Left cardiac atrium (tissue), 4 donors: ENCODE data around the gene ZNF568. TPM values are rescaled to one million over a fixed set of nuclear protein-coding genes. Genes with fewer than 3 reads are reported as not detected.
A peak's percentile ranks its signal among the peaks of the same experiment; 100 is the strongest.

Source experiments
- ATAC-seq, 2 donors: fragments of 200-7000 bp; cut with Tn5 transposase; one replicate each; pipeline ENCODE4 v1.9.1; 2020; ENCODE audit warnings: mild to moderate bottlenecking in 2 of 2, moderate library complexity in 2 of 2
- DNase-seq: peaks from one replicate; pipeline ENCODE4 v3.0.0-alpha.2; 2020
- intact Hi-C, 2 donors: fragments of 100-400 bp; cut with DNase I; formaldehyde crosslinking; loops; one replicate each; pipeline versions ENCODE4 v1.14.1 to v1.15.1; 2022 to 2023
- total RNA-seq, 2 donors: library from RNA; stranded (reverse); fragmentation: NEBNext Ultra II Directional; extraction: Animal tissue kit (Norgen Biotek cat#: 25700); gene quantifications; one replicate each; pipeline ENCODE4 v1.2.1, GENCODE V29; 2021
- donor health status: DM: no; HTN: yes; CAD: no.
- donor health status: DM: no; HTN: yes; CAD: no; lungs with severe emphysema.
- donor health status: DM: yes; HTN: yes; CAD: no.
- donor health status: Dilated cardiomyopathy.

Gene ZNF568
- total RNA-seq, 2 donors from 2014 or later: 6.1 to 9.2 TPM

- DNase-seq (no peak), ATAC-seq (no peak)
- intact Hi-C loops: loop anchor here in 1 of 2 donors (10.0 kb wide), 1 partner anchor 78 kb away; no protein-coding TSS in a partner anchor
These were observed 71.0 kb downstream of the ZNF568 start for GRCh38 chr19:36987091-36987490.

GRCh38 chr19:36997152-36997842 lies 81.2 kb downstream of the ZNF568 start:
- ATAC-seq: no peak
- intact Hi-C loops: no loop called here
- DNase-seq: no peak

DNA sequence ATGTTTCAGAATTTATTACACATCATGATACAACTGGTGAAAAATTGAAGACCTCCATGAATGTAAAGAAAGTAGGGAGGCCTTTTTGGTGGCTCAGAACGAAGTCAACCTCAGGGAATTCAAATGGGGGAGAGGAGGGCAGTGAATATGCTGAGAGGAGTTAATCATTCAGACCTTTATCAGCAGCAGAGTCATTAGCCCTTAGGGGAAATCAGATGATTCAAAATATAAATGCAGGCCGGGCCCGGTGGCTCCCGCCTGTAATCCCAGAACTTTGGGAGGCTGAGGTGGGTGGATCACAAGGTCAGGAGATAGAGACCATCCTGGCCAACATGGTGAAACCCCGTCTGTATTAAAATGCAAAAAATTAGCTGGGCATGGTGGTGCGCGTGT lies 81.7 kb downstream of the ZNF568 start:
- intact Hi-C loops: no loop called here
- DNase-seq (no peak), ATAC-seq (no peak)

GRCh38 chr19:36999313-36999712 lies 83.2 kb downstream of the ZNF568 start:
- DNase-seq: no peak
- intact Hi-C loops: no loop called here
- ATAC-seq: no peak

- DNase-seq (peak; percentile 84), ATAC-seq (peak; percentile 90 to 91)
- intact Hi-C loops: no loop called here
These were observed 91.6 kb downstream of the ZNF568 start for GRCh38 chr19:37007587-37008220.

DNA sequence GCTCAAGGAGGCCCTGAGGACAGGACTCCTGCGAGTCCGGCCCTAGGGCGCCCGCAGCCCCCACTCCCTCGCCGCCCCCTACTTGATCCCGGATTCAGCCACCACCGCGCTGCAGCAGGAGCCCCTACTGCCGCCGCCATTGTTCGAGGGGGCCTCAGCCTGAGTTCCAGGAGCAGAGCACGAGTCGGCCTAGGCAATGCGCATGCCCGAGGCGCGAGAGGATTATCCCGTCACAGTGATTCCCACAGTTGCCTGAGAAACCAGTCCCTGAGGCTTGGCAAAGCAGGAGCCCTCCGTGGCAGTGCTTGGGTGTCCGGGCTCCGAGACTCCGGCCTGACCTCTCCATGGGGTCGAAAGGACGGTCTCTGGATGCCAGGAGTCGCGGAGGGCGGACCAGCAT lies 93.7 kb downstream of the ZNF568 start:
- DNase-seq: no peak
- intact Hi-C loops: no loop called here
- no peak for ATAC-seq

GRCh38 chr19:37012093-37012745 lies 96.1 kb downstream of the ZNF568 start:
- intact Hi-C loops: no loop called here
- DNase-seq: no peak
- ATAC-seq: no peak

GRCh38 chr19:37014456-37014855 lies 98.3 kb downstream of the ZNF568 start:
- DNase-seq (no peak), ATAC-seq (no peak)
- intact Hi-C loops: no loop called here

DNA sequence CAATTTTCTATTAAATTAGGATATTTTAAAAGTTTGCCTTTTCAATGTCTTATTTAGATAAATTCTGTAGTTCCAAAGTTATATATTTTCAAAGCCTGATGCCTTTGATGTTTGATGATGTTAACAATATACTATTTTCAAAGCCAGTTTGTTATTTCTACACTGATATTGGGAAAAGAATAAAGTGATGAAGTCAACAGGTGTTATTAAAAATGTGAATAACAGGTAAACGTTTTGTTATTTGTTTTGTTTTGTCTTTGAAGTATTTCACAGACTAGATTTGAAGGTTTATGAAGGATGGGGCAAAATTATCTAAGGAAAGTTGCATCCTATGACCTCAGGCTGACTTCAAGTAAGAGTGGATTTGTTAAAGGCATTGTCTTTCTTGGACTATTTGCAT lies 129.0 kb downstream of the ZNF568 start:
- intact Hi-C loops: no loop called here
- ATAC-seq: no peak
- DNase-seq: no peak

Other genes starting within 250 kb of the ZNF568 start
- gene ZNF461, start 249.5 kb upstream of the ZNF568 start, total RNA-seq: 1 to 10 TPM; 6.9 to 7.4 TPM
- 1 to 10 TPM; 3.8 to 5.4 TPM for gene ZNF567, start 228.7 kb upstream of the ZNF568 start, total RNA-seq
- 1 to 10 TPM; 3.8 to 4.2 TPM for gene ZNF850, start 143.5 kb upstream of the ZNF568 start, total RNA-seq
- gene ZNF790, start 77.9 kb upstream of the ZNF568 start, total RNA-seq: 1 to 10 TPM; 6.1 to 8.7 TPM
- gene ZNF345, start 65.5 kb upstream of the ZNF568 start, total RNA-seq: 1 to 10 TPM; 3.0 to 4.5 TPM
- 1 to 10 TPM; 2.8 to 2.9 TPM for gene ZNF829, start within 50 bp of the ZNF568 start, total RNA-seq
- 1 to 10 TPM; 7.5 to 8.5 TPM for gene ZNF420, start 162.1 kb downstream of the ZNF568 start, total RNA-seq